HepG2 (cell line): Measurements from ENCODE around the gene METTL26. TPM values are rescaled to one million over a fixed set of nuclear protein-coding genes. Genes with fewer than 3 reads are reported as not detected.

ENCODE experiments used
- ATAC-seq: fragments of 200-7000 bp; cut with Tn5 transposase; 3 replicates; pipeline ENCODE4 v1.9.1; 2020; ENCODE audit warnings: mild to moderate bottlenecking, moderate library complexity
- BruUV-seq: library from RNA; stranded (reverse); fragments of 400-500 nt; replicated peaks from 2 replicates; lab custom pipeline; 2021; lab: Mats Ljungman, UMichigan
- CTCF ChIA-PET: fragments of 300-600 bp; formaldehyde crosslinking; extraction: SDS; loops from one replicate; lab custom pipeline; 2021; ENCODE audit warnings: low total read pairs, inconsistent platforms, low intra/inter-chr PET ratio; lab: Yijun Ruan, JAX
- POLR2A ChIA-PET: fragments of 350-600 bp; sonication (Branson Sonifier 250); formaldehyde crosslinking; loops from one replicate; lab custom pipeline; 2020; ENCODE audit warnings: antibody characterized with exemption, inconsistent platforms; lab: Yijun Ruan, JAX
- DNase-seq: peaks from one replicate; pipeline ENCODE4 v3.0.0-alpha.2; 2015; ENCODE audit warnings: low spot score
- FAIRE-seq: peaks from 3 replicates; lab custom pipeline; 2011; peaks lifted over from hg19 to GRCh38; lab: Jason Lieb, UNC
- H2AFZ ChIP-seq: one replicate; pipeline ENCODE4 v1.6.1; 2011; ENCODE audit warnings: low read length, inconsistent platforms
- H3K27ac ChIP-seq: fragments of 300-600 bp; 3 replicates; pipeline ENCODE4 v1.8.0; 2011; ENCODE audit warnings: mixed run types, mild to moderate bottlenecking, mixed read lengths, low read length, inconsistent platforms; ENCODE audit not compliant: insufficient read depth; ENCODE audit errors: extremely low read length
- H3K27me3 ChIP-seq, 2 experiments: fragments of 200-600 bp in 1 of 2; 2 replicates in 1 of 2; 3 replicates in 1 of 2; pipeline versions ENCODE4 v1.6.0 to v1.8.0; 2011; ENCODE audit warnings: low read length in 2 of 2, mild to moderate bottlenecking in 2 of 2, moderate library complexity in 2 of 2, inconsistent platforms in 1 of 2; ENCODE audit not compliant: insufficient read depth in 2 of 2, control insufficient read depth in 1 of 2
- H3K36me3 ChIP-seq, 2 experiments: fragments of 200-600 bp in 1 of 2; replicated peaks in 1 of 2; 2 replicates in 1 of 2; 3 replicates in 1 of 2; pipeline versions ENCODE4 v1.5.1 to v1.8.0; 2011; ENCODE audit warnings: low read length in 2 of 2, inconsistent platforms in 1 of 2; ENCODE audit not compliant: insufficient read depth in 2 of 2, control insufficient read depth in 1 of 2
- H3K4me1 ChIP-seq: 2 replicates; pipeline ENCODE4 v1.5.1; 2012; ENCODE audit warnings: low read length, inconsistent platforms; ENCODE audit not compliant: insufficient read depth
- H3K4me2 ChIP-seq: 2 replicates; pipeline ENCODE4 v1.6.0; 2011; ENCODE audit warnings: low read depth, low read length, inconsistent platforms
- H3K4me3 ChIP-seq, 3 experiments: fragments of 200-600 bp in 1 of 3; sonication (generic), shearing (Covaris generic) in 1 of 3; replicated peaks in 1 of 3; 2 replicates each; pipeline ENCODE4 v1.5.1; 2011 to 2016; ENCODE audit warnings: low read length in 3 of 3, inconsistent platforms in 2 of 3, low read depth in 2 of 3, mild to moderate bottlenecking in 2 of 3, control low read depth in 1 of 3, mixed read lengths in 1 of 3; ENCODE audit not compliant: insufficient read depth in 1 of 3
- H3K79me2 ChIP-seq: one replicate; pipeline ENCODE4 v1.6.1; 2011; ENCODE audit warnings: low read length, inconsistent platforms; ENCODE audit not compliant: insufficient read depth
- H3K9ac ChIP-seq: 2 replicates; pipeline ENCODE4 v1.6.0; 2011; ENCODE audit warnings: mild to moderate bottlenecking, low read depth, low read length, inconsistent platforms; ENCODE audit not compliant: insufficient read depth
- H3K9me3 ChIP-seq: 2 replicates; pipeline ENCODE4 v1.5.1; 2012; ENCODE audit warnings: mild to moderate bottlenecking, low read length
- H4K20me1 ChIP-seq: 2 replicates; pipeline ENCODE4 v1.6.0; 2011; ENCODE audit warnings: inconsistent platforms, mild to moderate bottlenecking, low read length, moderate library complexity; ENCODE audit not compliant: insufficient read depth
- CREB1 ChIP-seq, 2 experiments: fragments of 450-650 bp in 1 of 2; IDR thresholded peaks; 2 replicates each; pipeline ENCODE4 v1.6.1; 2016 to 2017; ENCODE audit warnings: control low read depth in 1 of 2, mild to moderate bottlenecking in 1 of 2, missing compliant biosample characterization in 1 of 2, missing genetic modification characterization in 1 of 2
- GMEB1 ChIP-seq: sonication (generic); formaldehyde crosslinking; IDR thresholded peaks from 2 replicates; pipeline ENCODE4 v1.5.1; 2020; ENCODE audit warnings: missing genetic modification reagents, mild to moderate bottlenecking, borderline replicate concordance
- HNRNPLL ChIP-seq: fragments of 200-400 bp; formaldehyde crosslinking; IDR thresholded peaks from 2 replicates; pipeline ENCODE4 v1.6.1; 2017; ENCODE audit warnings: mild to moderate bottlenecking, low read depth, low read length; ENCODE audit not compliant: poor library complexity, severe bottlenecking
- SP140L ChIP-seq: sonication (generic); formaldehyde crosslinking; IDR thresholded peaks from 2 replicates; pipeline ENCODE4 v1.4.0; 2020; ENCODE audit warnings: missing genetic modification reagents, borderline replicate concordance
- SRSF9 ChIP-seq: fragments of 200-400 bp; formaldehyde crosslinking; IDR thresholded peaks from 2 replicates; pipeline ENCODE4 v1.6.1; 2018; ENCODE audit warnings: borderline replicate concordance, mild to moderate bottlenecking, low read depth, low read length; ENCODE audit not compliant: insufficient read depth, poor library complexity, severe bottlenecking
- ZNF407 ChIP-seq: sonication (generic); formaldehyde crosslinking; IDR thresholded peaks from one replicate; pipeline ENCODE4 v1.5.1; 2020; ENCODE audit warnings: mild to moderate bottlenecking, missing genetic modification reagents; ENCODE audit errors: not compliant biosample characterization
- WGBS: methylation state at CpG from one replicate; pipeline ENCODE4 v1.1.6; 2017; ENCODE audit warnings: low lambda C conversion rate; 5-methylcytosine and 5-hydroxymethylcytosine counted together
- in situ Hi-C: cut with HindIII; loops from 2 replicates; pipeline ENCODE4 v1.10.0; 2017; ENCODE audit warnings: low pct_unique_long_range_greater_than_20kb; ENCODE audit not compliant: extremely low pct_ligation_motif_present
- intact Hi-C: fragments of 100-400 bp; cut with micrococcal nuclease; formaldehyde crosslinking; loops from one replicate; pipeline ENCODE4 v1.10.0; 2022; ENCODE audit not compliant: unreplicated experiment
- polyA plus RNA-seq, 8 experiments: library from polyadenylated mRNA; depleted of rRNA in 3 of 8; stranded (reverse) in 7 of 8; unstranded in 1 of 8; fragments of >200 nt; fragmentation: Illumina TruSeq in 4 of 8; extraction: Trizol in 4 of 8; gene quantifications; 2 replicates each; pipeline versions ENCODE4 v1.2.1 to v1.2.3, GENCODE V29; 2011 to 2016; ENCODE audit warnings: low read depth in 4 of 8, missing spikeins in 1 of 8, mixed read lengths in 1 of 8; ENCODE audit not compliant: insufficient read depth in 1 of 8
- total RNA-seq, 5 experiments: library from RNA; depleted of rRNA; stranded (reverse); fragments of >200 nt; fragmentation: Illumina TruSeq; extraction: Trizol; gene quantifications; 2 replicates each; pipeline ENCODE4 v1.2.3, GENCODE V29; 2016; ENCODE audit warnings: low read depth in 1 of 5

Gene METTL26
- total and polyA plus RNA-seq, 2 of the 13 experiments (the other 11 are each of a cell fraction or from before 2014, with no cell fraction given): 65.5 to 70.1 TPM

GRCh38 chr16:624526-625070 lies 11.5 kb downstream of the METTL26 start:
- intact Hi-C loops: no loop called here
- CTCF ChIA-PET: no interaction called here
- no peak for FAIRE-seq

GRCh38 chr16:622920-623280 lies 13.2 kb downstream of the METTL26 start:
- ATAC-seq: no peak
- intact Hi-C loops (no loop called here), in situ Hi-C loops (no loop called here)
- CTCF ChIA-PET: no interaction called here
- no peak overlapping the region for H3K27ac ChIP-seq
- H4K20me1 ChIP-seq: no peaks in the 10 kb centered on the region
- no peak overlapping the region for H3K4me2 ChIP-seq
- no peak for FAIRE-seq
- no peak overlapping the region for H2AFZ ChIP-seq
- no peaks in the 10 kb centered on the region for H3K79me2 ChIP-seq
- POLR2A ChIA-PET: no interaction called here
- 97% methylated on average over 15 of the region's 17 CpGs for WGBS
- H3K27me3 ChIP-seq: no peaks in the 10 kb centered on the region
- no peak overlapping the region for H3K4me3 ChIP-seq
- no peaks in the 10 kb centered on the region for H3K4me1 ChIP-seq
- no peaks in the 10 kb centered on the region for H3K9me3 ChIP-seq
- no TSS peak for BruUV-seq
- peaks cover 0 to 4% of the 10 kb centered on the region in 2 experiments; a peak in 2 of 5 replicates for H3K36me3 ChIP-seq
- no peak for DNase-seq
- no peak overlapping the region for H3K9ac ChIP-seq
- no peak for TF ChIP-seq SP140L (CRISPR knock-in tag)
- TF ChIP-seq HNRNPLL: no peak
- no peak for TF ChIP-seq ZNF407

More at GRCh38 chr16:624526-625070, 11.5 kb downstream of the METTL26 start:
- Histone ChIP-seq H3K27ac (no peak overlapping the region), H3K36me3 (peaks cover 4% of the 10 kb centered on the region in 2 experiments; a peak in 2 of 5 replicates), H3K9ac (no peak overlapping the region), H3K4me1 (peaks cover 9% of the 10 kb centered on the region), H3K79me2 (no peaks in the 10 kb centered on the region), H4K20me1 (no peaks in the 10 kb centered on the region), H2AFZ (no peak overlapping the region), H3K27me3 (no peaks in the 10 kb centered on the region), H3K4me3 (no peak overlapping the region), H3K9me3 (no peaks in the 10 kb centered on the region), H3K4me2 (no peak overlapping the region)
- no peak for ATAC-seq
- TF ChIP-seq CREB1 (IDR thresholded peaks at IDR 0.05) (0 out of 2 replicates have a peak, but pooled peaks have one; percentile 10), CREB1 (CRISPR knock-in tag; IDR thresholded peaks at IDR 0.05) (no peak), SRSF9 (no peak), GMEB1 (CRISPR knock-in tag) (no peak)
- DNase-seq: no peak
- in situ Hi-C loops: no loop called here
- POLR2A ChIA-PET: interaction anchor here (0.8 kb wide), 1 partner anchor 12 kb away, joined by 3 read pairs; the partner anchor contains the start of gene METTL26
- no TSS peak for BruUV-seq
- 91% methylated on average over 10 of the region's 10 CpGs for WGBS
